GM18499 (cell line): ENCODE data around the gene TBATA.

Experiments
- ATAC-seq: cut with Tn5 transposase; IDR thresholded peaks from one replicate; pipeline ENCODE4 v1.9.1; 2021; ENCODE audit warnings: moderate number of reproducible peaks; ENCODE audit not compliant: insufficient read depth, unreplicated experiment

TBATA gene

GRCh38 chr10:70763567-70763966 lies 21.6 kb downstream of the TBATA start:
- no peak for ATAC-seq

GRCh38 chr10:70762441-70763175 lies 22.6 kb downstream of the TBATA start:
- no peak for ATAC-seq

- no peak for ATAC-seq
Measured at GRCh38 chr10:70761727-70762350, 23.3 kb downstream of the TBATA start.

- ATAC-seq, result no peak
Measured at GRCh38 chr10:70761031-70761601, 24.1 kb downstream of the TBATA start.

- no peak for ATAC-seq
Measured at GRCh38 chr10:70760271-70760787, 24.8 kb downstream of the TBATA start.

GRCh38 chr10:70759781-70760180 lies 25.4 kb downstream of the TBATA start:
- ATAC-seq, result no peak

- ATAC-seq, result no peak
Measured at GRCh38 chr10:70758757-70759514, 26.2 kb downstream of the TBATA start.

GRCh38 chr10:70757856-70758255 lies 27.3 kb downstream of the TBATA start:
- ATAC-seq, result no peak

GRCh38 chr10:70756700-70757360 lies 28.3 kb downstream of the TBATA start:
- ATAC-seq, result no peak

GRCh38 chr10:70753841-70754621 lies 31.1 kb downstream of the TBATA start:
- ATAC-seq, result no peak

- no peak for ATAC-seq
Measured at GRCh38 chr10:70753026-70753663, 32.0 kb downstream of the TBATA start.

GRCh38 chr10:70752571-70752970 lies 32.6 kb downstream of the TBATA start:
- ATAC-seq, result no peak

- ATAC-seq, result no peak
Measured at GRCh38 chr10:70751991-70752390, 33.2 kb downstream of the TBATA start.

- ATAC-seq, result no peak
Measured at GRCh38 chr10:70751356-70751755, 33.8 kb downstream of the TBATA start.

GRCh38 chr10:70750156-70750703 lies 34.9 kb downstream of the TBATA start:
- no peak for ATAC-seq

- no peak for ATAC-seq
Measured at GRCh38 chr10:70749756-70750155, 35.4 kb downstream of the TBATA start.

GRCh38 chr10:70748801-70749573 lies 36.2 kb downstream of the TBATA start:
- ATAC-seq, result no peak

- ATAC-seq, result no peak
Measured at GRCh38 chr10:70748305-70748704, 36.9 kb downstream of the TBATA start.
